HT1080 (cell line): Measurements from ENCODE around the gene DCP2. TPM values are rescaled to one million over a fixed set of nuclear protein-coding genes. Genes with fewer than 3 reads are reported as not detected.

Experiments used
- DNase-seq: peaks from one replicate; pipeline ENCODE4 v3.0.0-alpha.2; 2015; ENCODE audit warnings: low read depth
- total RNA-seq: library from RNA; depleted of rRNA; stranded (reverse); fragments of >200 nt; shearing (Covaris generic); gene quantifications from 2 replicates; pipeline ENCODE4 v1.2.3, GENCODE V29; 2014; rRNA removed

The DCP2 gene
- total RNA-seq, 1 experiment from 2014 or later: 33.2 TPM

- DNase-seq: no peak
Observed at GRCh38 chr5:113062869-113063508, 86.4 kb downstream of the DCP2 start.

- DNase-seq: no peak
Observed at GRCh38 chr5:113063927-113064326, 87.3 kb downstream of the DCP2 start.

- DNase-seq: no peak
Observed at GRCh38 chr5:113064806-113065205, 88.2 kb downstream of the DCP2 start.

- no peak for DNase-seq
Observed at GRCh38 chr5:113065626-113066025, 89.0 kb downstream of the DCP2 start.

GRCh38 chr5:113067635-113068344 lies 91.2 kb downstream of the DCP2 start:
- no peak for DNase-seq

- peak; percentile 74 for DNase-seq
Observed at GRCh38 chr5:113068559-113068958, 92.0 kb downstream of the DCP2 start.

Other genes starting within 250 kb of the DCP2 start
- 21.4 and 28.9 TPM in 2 replicates for gene APC, start 238.9 kb upstream of the DCP2 start, total RNA-seq
- 75.9 and 81.1 TPM in 2 replicates for gene SRP19, start 115.5 kb upstream of the DCP2 start, total RNA-seq
- gene REEP5, start 54.6 kb upstream of the DCP2 start, total RNA-seq: 34.9 and 70.2 TPM in 2 replicates